Naive thymus-derived CD8-positive, alpha-beta T cell (primary cell): ENCODE measurements around the gene MALL. TPM values are rescaled to one million over a fixed set of nuclear protein-coding genes. Genes with fewer than 3 reads are reported as not detected.
"Not testable (repeated sequence)": the region's sequence is repeated elsewhere in the genome, so short reads cannot be mapped to it uniquely, and the experiment has no call there.

Experiments
- ATAC-seq, 2 donors: fragments of 150-1000 bp; cut with Tn5 transposase in 1 of 2; sonication (Bioruptor Pico), chemical (Tn5 transposase) in 1 of 2; 1 replicate in 1 of 2; 2 replicates in 1 of 2; pipeline ENCODE4 v1.10.0; 2021; ENCODE audit warnings: mild to moderate bottlenecking in 2 of 2, moderate library complexity in 2 of 2
- POLR2A ChIA-PET: fragments of 350-600 bp; sonication (Branson Sonifier 250); formaldehyde crosslinking; loops from one replicate; lab custom pipeline; 2021; ENCODE audit warnings: antibody characterized with exemption; lab: Charles Lee
- DNase-seq, 10 donors: peaks; one replicate each; pipeline versions ENCODE4 v3.0.0 to v3.0.0-alpha.2; 2020 to 2022
- H3K27ac Mint-ChIP-seq, 10 donors: one replicate each; pipeline ENCODE4 v1.8.0; 2020 to 2022; ENCODE audit warnings: mild to moderate bottlenecking in 10 of 10, mixed read lengths in 10 of 10, moderate library complexity in 4 of 10, inconsistent platforms in 1 of 10
- H3K27me3 Mint-ChIP-seq, 5 donors: one replicate each; pipeline ENCODE4 v1.8.0; 2021 to 2022; ENCODE audit warnings: mixed read lengths in 5 of 5
- H3K36me3 Mint-ChIP-seq, 3 donors: one replicate each; pipeline ENCODE4 v1.8.0; 2020 to 2022; ENCODE audit warnings: mixed read lengths in 3 of 3, mild to moderate bottlenecking in 2 of 3, inconsistent platforms in 1 of 3
- H3K4me1 Mint-ChIP-seq, 4 donors: one replicate each; pipeline ENCODE4 v1.8.0; 2021 to 2022; ENCODE audit warnings: mixed read lengths in 4 of 4
- H3K4me3 Mint-ChIP-seq, 10 donors: one replicate each; pipeline ENCODE4 v1.8.0; 2020 to 2022; ENCODE audit warnings: mild to moderate bottlenecking in 10 of 10, mixed read lengths in 10 of 10, moderate library complexity in 6 of 10, inconsistent platforms in 1 of 10
- H3K9me3 Mint-ChIP-seq, 9 donors: one replicate each; pipeline ENCODE4 v1.8.0; 2020 to 2022; ENCODE audit warnings: mixed read lengths in 9 of 9, mild to moderate bottlenecking in 3 of 9, inconsistent platforms in 1 of 9, moderate library complexity in 1 of 9
- microRNA-seq: library from miRNA; unstranded; fragments of <30 nt; microRNA quantifications from one replicate; pipeline ENCODE4 v1.2.0, GENCODE V29; 2022; ENCODE audit warnings: borderline microRNAs expressed
- polyA plus RNA-seq, 3 donors: library from polyadenylated mRNA; unstranded; fragments of 300-500 nt; fragmentation: Illumina TruSeq; gene quantifications; one replicate each; pipeline ENCODE4 v1.2.3, GENCODE V29; 2021
- total RNA-seq, 8 experiments: library from RNA in 2 of 8; stranded (reverse) in 2 of 8; gene quantifications; one replicate each; pipeline ENCODE4 v1.2.3 and lab custom pipeline; 2021 to 2026

The MALL gene
- total and polyA plus RNA-seq, 5 experiments from 2014 or later = 0.55 to 0.88 TPM; not detected in 3

DNA sequence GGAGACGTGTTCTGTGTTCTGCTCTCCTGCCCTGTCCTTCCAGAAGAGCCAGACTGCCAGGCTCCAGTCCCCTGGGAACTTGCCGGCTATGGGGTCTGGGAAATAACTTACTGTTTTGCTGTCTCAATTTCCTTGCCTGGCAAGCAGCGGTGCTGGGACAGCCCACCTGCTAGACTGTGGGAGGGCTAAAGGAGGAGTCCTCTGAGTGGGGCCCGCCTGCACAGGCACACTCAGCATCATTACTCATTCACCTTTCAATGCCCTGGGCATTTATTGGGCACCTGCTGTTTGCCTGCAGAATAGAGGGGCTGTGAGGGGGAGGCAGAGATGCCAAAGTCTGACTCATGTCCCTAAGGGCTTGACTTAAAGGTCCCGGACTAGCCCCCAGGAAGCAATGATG, 65.4 kb downstream of the MALL start:
- H3K4me1 Mint-ChIP-seq, H3K27ac Mint-ChIP-seq, H3K4me3 Mint-ChIP-seq, DNase-seq, ATAC-seq, POLR2A ChIA-PET, H3K27me3 Mint-ChIP-seq, H3K36me3 Mint-ChIP-seq, H3K9me3 Mint-ChIP-seq: not testable (repeated sequence)

- POLR2A ChIA-PET, H3K27ac Mint-ChIP-seq, ATAC-seq: not testable (repeated sequence)
Observed at GRCh38 chr2:110049769-110050168, 65.9 kb downstream of the MALL start.

GRCh38 chr2:110048255-110049197, 67.1 kb downstream of the MALL start:
- DNase-seq, POLR2A ChIA-PET, H3K9me3 Mint-ChIP-seq, H3K27ac Mint-ChIP-seq, H3K4me3 Mint-ChIP-seq, H3K27me3 Mint-ChIP-seq, H3K4me1 Mint-ChIP-seq, H3K36me3 Mint-ChIP-seq, ATAC-seq: not testable (repeated sequence)

More at GRCh38 chr2:110049769-110050168, 65.9 kb downstream of the MALL start:
- not testable (repeated sequence) for H3K36me3 Mint-ChIP-seq, H3K4me1 Mint-ChIP-seq, H3K27me3 Mint-ChIP-seq, H3K4me3 Mint-ChIP-seq, H3K9me3 Mint-ChIP-seq, DNase-seq

DNA sequence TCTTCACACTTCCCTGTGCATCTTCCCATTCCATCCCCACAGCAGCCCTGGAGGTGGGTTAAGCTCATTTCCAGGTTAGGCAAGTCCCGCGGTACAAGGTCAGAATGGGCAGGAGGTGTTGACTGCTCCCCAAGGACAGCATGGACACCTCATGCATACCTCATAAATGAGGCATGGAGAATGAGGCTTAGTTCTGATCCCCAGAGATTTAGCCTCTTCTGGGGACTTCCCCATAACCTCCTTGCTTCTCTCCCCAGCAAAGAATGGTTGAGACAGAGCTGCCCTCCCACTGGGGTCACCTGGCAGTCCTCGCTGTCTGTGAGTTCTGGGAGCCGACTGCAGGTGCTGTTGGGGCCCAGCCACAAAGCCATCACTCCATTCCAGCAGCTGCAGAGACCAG, 68.4 kb downstream of the MALL start:
- DNase-seq, H3K4me3 Mint-ChIP-seq, POLR2A ChIA-PET, H3K36me3 Mint-ChIP-seq, H3K9me3 Mint-ChIP-seq, H3K4me1 Mint-ChIP-seq, ATAC-seq, H3K27ac Mint-ChIP-seq, H3K27me3 Mint-ChIP-seq: not testable (repeated sequence)

DNA sequence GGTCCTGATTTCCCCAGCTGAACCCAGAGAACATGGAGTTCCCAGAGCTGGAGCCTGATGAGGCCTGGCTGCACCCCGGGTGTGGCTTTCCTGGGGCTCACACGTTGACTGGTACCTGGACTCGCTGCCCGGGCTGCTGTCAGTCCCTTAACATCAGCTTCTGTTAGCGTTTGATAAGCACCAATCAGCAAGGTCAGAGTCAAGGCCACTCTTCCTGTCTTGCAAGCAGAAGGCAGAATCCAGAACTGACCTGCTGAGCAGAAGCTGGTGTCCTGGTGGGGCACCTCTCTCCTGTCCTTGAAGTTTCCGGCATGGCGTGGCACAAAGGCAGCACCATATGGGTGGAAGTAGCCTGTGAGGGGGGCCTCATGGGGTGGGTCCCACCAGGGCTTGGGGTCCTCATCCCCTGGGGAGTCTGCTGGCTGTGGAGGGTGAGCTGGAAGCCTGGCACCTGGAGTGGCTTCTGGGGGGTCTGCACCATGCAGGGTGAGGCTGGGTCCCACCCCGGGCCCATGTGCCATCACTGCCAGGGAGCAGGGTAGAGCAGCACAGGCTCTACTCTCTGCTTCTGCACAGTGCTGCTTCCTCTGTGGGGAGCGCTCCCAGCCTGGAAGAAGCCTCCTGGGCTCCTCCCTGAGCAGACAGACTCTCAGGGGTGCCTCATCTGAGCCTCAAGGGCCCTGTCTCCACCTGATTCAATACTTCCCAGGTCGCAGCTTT, 73.5 kb downstream of the MALL start:
- POLR2A ChIA-PET, H3K27me3 Mint-ChIP-seq, H3K36me3 Mint-ChIP-seq, H3K27ac Mint-ChIP-seq, H3K4me3 Mint-ChIP-seq, ATAC-seq, H3K9me3 Mint-ChIP-seq, H3K4me1 Mint-ChIP-seq: not testable (repeated sequence)
- peak in 1 of 10 donors; percentile 45 for DNase-seq

GRCh38 chr2:110037336-110037735, 78.3 kb downstream of the MALL start:
- H3K36me3 Mint-ChIP-seq, H3K27me3 Mint-ChIP-seq, H3K27ac Mint-ChIP-seq, ATAC-seq, H3K4me1 Mint-ChIP-seq, POLR2A ChIA-PET, H3K9me3 Mint-ChIP-seq, H3K4me3 Mint-ChIP-seq, DNase-seq: not testable (repeated sequence)

- H3K27ac Mint-ChIP-seq, H3K4me3 Mint-ChIP-seq, POLR2A ChIA-PET, H3K9me3 Mint-ChIP-seq, ATAC-seq, H3K36me3 Mint-ChIP-seq, H3K4me1 Mint-ChIP-seq, H3K27me3 Mint-ChIP-seq, DNase-seq: not testable (repeated sequence)
Observed at GRCh38 chr2:110035384-110035783, 80.2 kb downstream of the MALL start.

DNA sequence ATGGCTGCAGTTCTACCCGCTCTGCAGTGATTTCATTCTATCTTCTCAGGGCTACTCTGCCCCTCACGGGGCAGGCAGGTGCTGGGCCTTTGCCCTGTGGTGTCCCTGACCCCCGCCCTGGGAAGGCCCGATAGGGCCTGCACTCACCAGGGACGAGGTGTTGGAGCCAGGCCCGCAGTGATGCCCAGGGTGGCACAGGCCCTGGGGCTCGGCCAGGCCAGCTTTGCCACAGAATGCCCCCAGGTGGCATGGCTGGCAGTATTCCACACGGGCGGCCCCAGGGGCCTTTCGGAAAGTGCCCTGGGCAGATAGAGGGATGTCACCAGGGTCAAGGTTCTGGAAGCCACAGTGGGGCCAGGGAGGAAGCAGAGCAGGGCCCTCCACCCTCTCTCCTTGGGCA, 80.7 kb downstream of the MALL start:
- H3K27me3 Mint-ChIP-seq, DNase-seq, ATAC-seq, H3K36me3 Mint-ChIP-seq, H3K27ac Mint-ChIP-seq, H3K4me3 Mint-ChIP-seq, H3K9me3 Mint-ChIP-seq, H3K4me1 Mint-ChIP-seq, POLR2A ChIA-PET: not testable (repeated sequence)

Small RNA genes lying within 50 kb of the gene (microRNA-seq; reads per million reads assigned to microRNA genes)
- not detected for gene MIR4267
- gene MIR4436B1 = not detected

Other genes with a start within 250 kb of the MALL start
- under 1 TPM in 1 of 2 experiments, not detected in 1; 0.23 TPM for gene LIMS3, start 217.1 kb downstream of the MALL start, total RNA-seq
- gene LIMS3, start 217.1 kb downstream of the MALL start, polyA plus RNA-seq = 1 to 10 TPM in 1 of 3 donors, under 1 TPM in 2; 0.48 to 1.8 (median 0.76) TPM
- 1 to 10 TPM in 1 of 2 experiments, under 1 TPM in 1; 0.96 to 1.3 TPM for gene NPHP1, start 89.2 kb upstream of the MALL start, total RNA-seq
- 1 to 10 TPM in 1 of 3 donors, under 1 TPM in 2; 0.40 to 1.6 (median 0.49) TPM for gene NPHP1, start 89.2 kb upstream of the MALL start, polyA plus RNA-seq
- gene MTLN, start 96.7 kb upstream of the MALL start, total RNA-seq = 10 to 100 TPM; 35.1 to 41.7 TPM
- 100 to 1,000 TPM; 125 to 186 (median 143) TPM for gene MTLN, start 96.7 kb upstream of the MALL start, polyA plus RNA-seq